GM21737 (cell line): Measurements from ENCODE around the gene FOXN3.
"Not testable (repeated sequence)": the region's sequence is repeated elsewhere in the genome, so short reads cannot be mapped to it uniquely, and the experiment has no call there.

ENCODE experiments used
- ATAC-seq: cut with Tn5 transposase; IDR thresholded peaks from one replicate; pipeline ENCODE4 v1.9.1; 2021; ENCODE audit warnings: mild to moderate bottlenecking, moderate library complexity; ENCODE audit not compliant: unreplicated experiment

Gene FOXN3

GRCh38 chr14:89256283-89256682 lies 160.8 kb downstream of the FOXN3 start:
- no peak for ATAC-seq

- no peak for ATAC-seq
Observed at GRCh38 chr14:89255852-89256251, 161.2 kb downstream of the FOXN3 start.

- ATAC-seq = no peak
Observed at GRCh38 chr14:89255012-89255411, 162.0 kb downstream of the FOXN3 start.

- no peak for ATAC-seq
Observed at GRCh38 chr14:89254166-89254909, 162.7 kb downstream of the FOXN3 start.

GRCh38 chr14:89252887-89253532 lies 164.0 kb downstream of the FOXN3 start:
- ATAC-seq = no peak

- ATAC-seq = no peak
Observed at GRCh38 chr14:89251061-89251460, 166.0 kb downstream of the FOXN3 start.

GRCh38 chr14:89250655-89250975 lies 166.4 kb downstream of the FOXN3 start:
- ATAC-seq = not testable (repeated sequence)

- no peak for ATAC-seq
Observed at GRCh38 chr14:89249972-89250654, 166.9 kb downstream of the FOXN3 start.

GRCh38 chr14:89249065-89249695 lies 167.9 kb downstream of the FOXN3 start:
- ATAC-seq = no peak

GRCh38 chr14:89248411-89249064 lies 168.5 kb downstream of the FOXN3 start:
- no peak for ATAC-seq

- no peak for ATAC-seq
Observed at GRCh38 chr14:89247457-89248122, 169.4 kb downstream of the FOXN3 start.

- no peak for ATAC-seq
Observed at GRCh38 chr14:89246290-89246689, 170.7 kb downstream of the FOXN3 start.

- no peak for ATAC-seq
Observed at GRCh38 chr14:89245802-89246201, 171.2 kb downstream of the FOXN3 start.

- no peak for ATAC-seq
Observed at GRCh38 chr14:89244720-89245119, 172.3 kb downstream of the FOXN3 start.

- no peak for ATAC-seq
Observed at GRCh38 chr14:89243741-89244140, 173.3 kb downstream of the FOXN3 start.

GRCh38 chr14:89243286-89243685 lies 173.7 kb downstream of the FOXN3 start:
- ATAC-seq = no peak

GRCh38 chr14:89242652-89243279 lies 174.3 kb downstream of the FOXN3 start:
- ATAC-seq = no peak

- ATAC-seq = no peak
Observed at GRCh38 chr14:89241934-89242651, 174.9 kb downstream of the FOXN3 start.

- no peak for ATAC-seq
Observed at GRCh38 chr14:89241257-89241656, 175.8 kb downstream of the FOXN3 start.
